Kidney tubule cell (primary cell): Measurements from ENCODE around the gene RNF10.
A peak's percentile ranks its signal among the peaks of the same experiment; 100 is the strongest.
"Not testable (repeated sequence)": the region's sequence is repeated elsewhere in the genome, so short reads cannot be mapped to it uniquely, and the experiment has no call there.

Experiments used
- DNase-seq: peaks from one replicate; pipeline ENCODE4 v3.0.0-alpha.2; 2018; ENCODE audit warnings: low spot score

The RNF10 gene

DNA sequence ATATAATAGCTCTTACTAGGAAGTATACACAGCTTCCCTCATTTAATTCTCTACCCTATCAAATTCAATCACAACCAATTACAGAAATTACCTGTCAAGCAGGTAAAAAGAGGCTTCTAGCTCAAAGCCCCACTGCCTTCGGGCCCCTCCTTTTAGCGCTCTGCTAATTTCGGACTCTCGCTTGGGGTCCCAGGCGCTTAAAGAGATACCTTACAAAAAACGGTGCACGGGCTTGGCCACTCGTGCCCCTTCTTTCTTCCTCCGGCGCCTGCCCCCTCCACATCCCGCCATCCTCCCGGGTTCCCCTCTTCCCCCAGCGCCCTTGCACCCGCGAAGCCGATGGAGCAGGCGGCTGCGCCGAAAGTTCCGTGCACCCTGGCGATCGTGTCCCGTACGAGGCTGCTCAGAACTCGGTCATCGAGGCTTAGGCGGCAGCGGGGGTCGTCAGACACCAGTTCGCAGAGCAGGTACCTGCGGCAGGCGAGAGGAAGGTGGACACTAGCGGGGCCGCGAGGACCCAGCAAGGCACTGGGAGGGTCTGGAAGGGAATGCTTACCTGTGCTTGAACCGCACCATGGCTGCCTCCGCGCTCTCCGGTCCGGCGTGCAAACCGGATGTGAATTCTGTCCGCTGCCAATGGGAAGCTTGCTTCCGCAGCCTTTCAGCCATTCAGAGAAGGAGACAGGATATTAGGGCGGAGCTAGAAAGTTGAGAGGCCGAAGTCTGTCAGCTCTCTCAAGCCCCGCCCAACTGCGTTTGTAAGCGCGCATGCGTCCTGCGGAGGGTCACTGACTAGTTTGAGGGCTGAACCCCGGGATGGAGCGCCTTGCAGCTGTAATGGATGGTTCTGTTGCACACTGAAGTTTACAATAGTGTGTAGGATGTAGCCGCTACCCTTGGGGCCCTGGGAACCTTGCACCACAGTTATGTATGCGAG is 46.9 kb downstream of the RNF10 start, which contains the start of gene POP5:
TSS of gene POP5 (minus strand) at position 616 of the 937 bp plus-strand sequence. CDS start at position 576, 40 bp downstream.
- peak; percentile 98 for DNase-seq

DNA sequence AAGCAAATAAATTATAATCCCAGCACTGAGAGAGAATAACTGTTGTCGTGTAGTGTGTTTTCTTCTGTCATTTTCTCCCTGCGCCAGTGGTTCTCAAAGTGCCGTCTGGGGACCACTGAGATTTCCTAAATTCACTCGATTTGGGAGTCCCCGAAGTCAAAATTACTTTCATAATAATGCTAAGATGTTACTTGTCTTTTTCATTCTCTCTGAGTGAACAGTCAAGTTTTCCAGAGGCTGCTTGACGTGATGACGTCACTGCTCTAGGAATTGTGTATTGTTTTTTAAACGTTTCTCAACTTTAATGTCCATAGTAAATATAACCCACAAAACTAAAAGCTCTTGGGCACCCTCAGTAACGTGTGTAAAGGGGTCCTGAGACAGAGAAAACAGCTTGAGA is 47.8 kb downstream of the RNF10 start:
- DNase-seq: no peak

DNA sequence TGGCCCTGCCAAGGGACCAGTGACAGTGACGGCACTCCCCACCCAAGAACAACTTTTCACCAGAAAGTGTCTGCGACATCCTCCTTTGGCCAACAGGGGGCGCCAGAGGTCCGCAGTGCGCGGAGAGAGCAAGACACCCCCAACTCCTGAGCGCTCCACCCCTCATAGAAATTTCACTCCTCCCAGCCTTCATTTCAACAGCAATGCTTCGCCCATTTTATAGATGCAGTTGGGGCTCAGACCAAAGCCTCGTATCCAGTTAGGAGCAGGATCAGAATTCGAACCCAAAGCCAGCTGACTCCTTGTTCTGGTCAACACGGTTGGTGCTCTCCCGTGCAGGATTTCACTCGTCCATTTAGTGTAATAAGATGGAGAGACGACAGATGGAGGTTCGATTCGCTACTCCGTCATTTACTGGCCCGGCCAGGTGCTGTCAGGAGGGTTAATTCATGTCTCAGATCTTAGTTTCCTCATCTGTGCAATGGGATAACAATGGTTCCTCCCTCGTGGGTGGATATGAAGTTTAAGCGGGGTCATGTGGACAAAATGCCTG is 49.4 kb downstream of the RNF10 start:
- DNase-seq: peak; percentile 74

DNA sequence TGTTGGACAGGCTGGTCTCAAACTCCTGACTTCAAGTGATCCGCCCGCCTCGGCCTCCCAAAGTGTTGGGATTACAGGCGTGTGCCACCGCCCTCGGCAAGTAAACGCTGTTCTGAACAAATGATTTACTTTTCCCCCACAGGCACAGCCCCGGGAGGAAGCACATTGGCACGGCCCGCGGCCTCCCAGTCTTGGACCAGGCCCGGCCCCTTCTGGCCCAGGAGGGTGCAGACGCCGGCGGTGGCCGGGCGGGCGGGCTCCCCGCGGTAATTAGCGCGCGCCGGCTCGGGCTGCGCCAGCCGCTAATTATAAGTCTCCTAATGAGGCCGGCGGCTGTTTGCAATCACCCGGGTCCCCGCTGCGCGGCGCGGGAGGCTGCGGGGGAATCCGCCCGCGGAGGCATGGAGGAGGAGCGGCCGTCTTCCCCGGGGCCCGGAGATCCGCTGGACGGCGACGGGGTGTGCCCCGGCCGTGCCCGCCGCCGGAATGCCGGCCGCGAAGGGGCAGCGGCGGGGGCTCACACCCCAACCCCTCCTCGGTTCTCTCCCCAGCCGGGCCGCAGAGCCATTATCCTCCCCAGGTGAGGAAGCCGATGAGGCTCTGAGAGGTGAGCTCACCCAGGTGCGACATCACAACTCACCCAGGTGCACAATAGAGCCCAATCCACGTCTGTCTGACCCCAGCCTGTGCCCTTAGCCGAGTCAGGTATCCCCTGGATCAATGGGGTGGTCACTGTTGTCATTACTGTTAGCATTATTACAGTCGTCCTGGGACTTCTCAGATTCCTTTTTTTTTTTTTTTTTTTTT is 50.4 kb downstream of the RNF10 start:
- DNase-seq: peak; percentile 63

DNA sequence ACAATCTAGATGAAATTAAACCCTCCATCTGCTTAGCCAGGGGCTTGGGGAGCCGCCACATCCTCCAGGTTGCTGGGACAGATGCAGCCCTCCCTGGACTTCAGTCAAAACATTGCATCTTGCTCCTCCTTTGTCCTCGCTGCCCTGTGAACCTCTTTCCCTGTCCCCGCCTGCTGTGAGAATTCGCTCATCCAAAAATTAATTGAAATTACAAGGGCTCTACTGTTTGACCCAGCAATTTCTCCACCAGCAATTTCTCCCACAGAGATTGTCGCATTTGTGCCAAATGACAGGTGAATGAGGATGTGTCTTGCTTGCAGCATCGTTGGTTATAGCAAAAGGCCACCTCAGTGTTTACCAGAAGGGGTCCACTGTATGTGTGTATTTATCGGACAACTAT is 52.0 kb downstream of the RNF10 start:
- DNase-seq: no peak

DNA sequence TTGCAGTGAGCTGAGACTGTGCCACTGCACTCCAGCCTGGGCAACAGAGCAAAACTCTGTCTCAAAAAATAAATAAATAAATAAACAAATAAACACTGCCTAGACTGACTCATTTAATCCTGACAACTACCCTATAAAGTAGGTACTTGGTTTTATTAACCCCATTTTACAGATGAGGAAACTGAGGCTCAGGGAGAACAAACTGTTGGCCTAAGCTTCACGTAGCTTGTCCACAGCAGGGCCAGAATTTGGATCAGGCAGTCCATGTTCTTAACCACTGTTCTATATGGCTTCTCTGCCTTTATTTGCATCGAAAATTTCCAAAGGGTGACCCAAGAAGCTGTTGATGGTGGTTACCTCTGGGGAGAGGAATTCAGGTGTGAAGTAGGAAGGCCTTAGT is 52.7 kb downstream of the RNF10 start:
- no peak for DNase-seq

DNA sequence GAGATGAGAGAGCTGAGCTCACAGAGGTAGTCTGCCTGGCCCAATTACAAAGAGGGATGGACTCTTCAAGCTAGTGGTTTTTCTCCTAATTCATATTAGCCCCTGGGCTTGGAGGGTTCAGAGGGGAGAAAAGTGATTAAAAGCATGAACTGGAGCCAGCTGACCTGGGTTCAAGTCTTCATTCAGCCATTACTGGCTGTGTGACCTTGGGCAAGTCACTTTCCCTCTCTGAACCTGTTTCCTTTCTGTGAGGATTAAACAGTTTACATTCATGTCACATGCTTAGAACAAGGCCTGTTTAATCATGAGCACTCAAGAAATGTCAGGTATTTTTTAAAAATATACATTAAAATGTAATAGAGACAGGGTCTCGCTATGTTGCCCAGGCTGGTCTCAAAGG is 54.2 kb downstream of the RNF10 start:
- DNase-seq: no peak

DNA sequence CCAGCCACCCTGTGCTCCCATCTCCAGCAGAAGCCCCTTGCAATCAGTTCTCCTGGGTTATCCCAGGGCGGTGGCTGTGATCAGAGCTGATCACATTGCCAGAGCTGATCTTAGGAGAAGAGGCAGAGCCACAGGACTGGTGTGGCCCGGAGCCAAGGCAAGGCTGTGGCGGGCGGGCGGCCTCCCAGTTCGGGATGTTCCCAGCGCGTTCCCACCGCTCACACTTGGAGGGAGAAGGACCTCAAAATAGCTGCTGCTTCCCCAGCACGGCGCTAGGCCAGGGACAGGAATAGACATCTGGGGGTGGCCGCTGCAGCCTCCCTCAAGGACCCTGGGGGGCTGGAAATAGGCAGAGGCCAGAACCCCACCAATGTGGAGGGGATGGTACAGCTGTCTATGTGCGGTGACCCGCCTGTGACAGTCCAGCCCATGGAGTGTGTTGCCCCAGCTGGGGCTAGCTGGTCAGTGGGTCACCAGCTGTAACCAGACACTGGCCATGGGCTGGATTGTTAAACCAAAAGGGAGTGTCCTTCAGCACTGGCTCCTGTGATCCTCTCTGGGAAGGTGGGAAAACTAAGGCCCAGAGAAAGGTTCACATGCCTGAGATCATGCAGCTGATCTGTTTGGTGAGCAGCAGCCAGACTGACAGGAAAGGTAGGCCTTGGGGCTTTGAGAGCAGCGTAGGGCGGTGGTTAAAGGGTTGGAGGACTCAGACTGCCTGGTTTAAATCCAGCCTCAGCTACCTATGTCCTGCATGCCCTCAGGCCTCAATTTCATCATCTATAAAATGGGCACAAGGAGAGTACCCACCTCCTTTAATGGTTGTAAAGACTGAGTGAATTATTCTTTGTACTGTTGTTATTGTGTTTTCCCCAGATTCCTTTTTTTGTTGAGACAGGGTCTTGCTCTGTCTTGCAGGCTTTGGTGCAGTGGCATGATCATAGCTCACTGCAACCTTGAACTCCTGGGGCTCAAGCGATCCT is 55.1 kb downstream of the RNF10 start:
- DNase-seq: no peak

DNA sequence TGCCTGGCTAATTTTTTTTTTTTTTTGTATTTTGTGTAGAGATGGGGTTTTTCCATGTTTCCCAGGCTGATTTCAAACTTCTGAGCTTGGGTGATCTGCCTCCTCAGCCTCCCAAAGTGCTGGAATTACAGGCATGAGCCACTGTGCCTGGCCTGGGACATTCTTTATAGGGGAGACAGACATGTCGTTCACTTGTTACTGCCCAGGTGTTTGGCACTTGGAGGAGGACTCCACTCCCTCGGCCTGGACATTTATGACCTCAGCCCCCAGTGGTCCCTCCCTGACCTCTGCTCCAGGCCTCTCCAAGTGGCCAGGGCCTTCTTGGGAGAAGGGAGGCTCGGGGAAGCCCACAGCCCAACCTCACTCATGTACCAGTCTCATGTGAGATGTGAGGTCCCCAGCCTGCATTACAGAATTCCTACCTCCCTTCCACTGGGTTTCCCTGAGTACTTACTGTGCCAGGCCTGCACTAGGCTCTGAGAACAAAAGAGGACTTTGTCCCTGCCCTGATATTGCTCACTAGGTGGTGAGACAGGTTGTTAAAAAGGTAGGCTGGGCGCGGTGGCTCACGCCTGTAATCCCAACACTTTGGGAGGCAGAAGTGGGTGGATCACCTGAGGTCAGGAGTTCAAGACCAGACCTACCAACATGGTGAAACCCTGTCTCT is 56.7 kb downstream of the RNF10 start:
- DNase-seq: no peak

DNA sequence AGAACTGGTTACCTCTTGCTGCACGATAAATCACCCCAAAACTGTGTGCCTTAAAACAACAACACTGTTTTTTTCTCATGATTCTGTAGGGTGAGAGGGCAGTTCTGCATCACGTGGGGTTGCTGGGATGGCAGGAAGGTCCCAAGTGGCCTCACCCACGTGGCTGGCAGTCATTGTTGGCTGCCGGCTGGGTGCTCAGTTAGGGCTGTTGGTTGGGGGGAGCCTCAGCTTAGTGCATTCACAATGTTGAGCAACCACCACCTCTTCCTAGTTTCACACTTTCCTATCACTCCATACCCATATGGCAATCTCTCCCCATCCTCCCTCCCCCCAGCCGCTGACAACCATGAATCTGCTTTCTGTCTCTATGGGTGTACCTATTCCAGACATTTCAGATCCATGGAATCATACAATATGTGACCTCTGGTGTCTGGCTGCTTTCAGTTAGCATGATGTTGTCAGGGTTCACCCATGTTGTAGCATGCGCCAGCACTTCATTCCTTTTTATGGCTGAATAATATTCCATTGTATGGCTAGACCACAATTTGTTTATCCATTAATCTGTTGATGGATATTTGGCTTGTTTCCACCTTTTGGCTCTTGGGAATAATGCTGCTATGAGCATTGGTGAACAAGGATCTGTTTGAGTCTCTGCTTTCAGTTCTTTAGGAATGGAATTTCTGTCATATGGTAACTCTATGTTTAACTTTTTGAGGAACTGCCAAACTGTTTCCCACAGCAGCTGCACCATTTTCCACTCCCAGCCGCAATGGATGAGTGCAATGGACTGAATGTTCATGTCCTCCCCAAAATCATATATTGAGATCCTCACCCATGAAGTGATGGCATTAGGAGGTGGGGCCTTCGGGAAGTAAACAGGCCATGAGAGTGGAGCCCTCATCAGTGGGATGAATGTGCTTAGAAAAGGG is 58.2 kb downstream of the RNF10 start:
- no peak for DNase-seq

DNA sequence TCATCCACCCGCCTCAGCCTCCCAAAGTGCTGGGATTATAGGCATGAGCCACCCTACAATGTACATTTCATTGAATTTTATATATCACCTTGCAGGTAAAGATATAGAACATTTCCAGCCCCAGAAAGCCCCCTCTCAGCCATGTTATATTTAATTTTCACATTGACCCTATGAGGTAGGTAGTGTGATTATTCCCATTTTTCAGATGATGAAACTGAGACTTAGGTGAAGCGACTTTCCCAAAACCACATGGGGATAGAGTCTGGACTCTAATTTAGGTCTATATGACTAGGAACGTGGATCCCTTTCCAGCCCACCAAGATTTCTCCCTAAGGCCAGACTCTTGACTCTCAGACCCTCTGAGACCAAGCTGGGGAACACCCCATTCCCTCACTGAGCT is 62.7 kb downstream of the RNF10 start:
- DNase-seq: no peak

DNA sequence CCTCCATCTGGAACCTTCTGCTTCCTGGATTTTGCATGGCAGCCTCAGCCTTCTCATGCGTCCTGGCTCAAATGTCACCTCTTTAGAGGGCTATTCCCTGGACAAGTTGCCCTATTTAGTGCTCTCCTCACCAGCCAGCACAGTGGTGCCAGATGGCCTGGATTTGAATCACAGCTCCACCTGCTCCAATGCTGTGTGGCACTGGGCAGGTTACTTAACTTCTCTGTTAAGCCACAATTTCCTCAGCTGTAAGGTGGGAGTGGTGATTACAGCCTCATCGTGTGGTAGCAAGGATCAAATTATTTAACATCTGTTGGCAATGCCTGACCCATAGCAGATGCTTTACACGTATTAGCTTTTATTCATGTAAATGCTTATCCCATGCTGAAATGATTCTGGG is 63.7 kb downstream of the RNF10 start:
- DNase-seq: no peak

DNA sequence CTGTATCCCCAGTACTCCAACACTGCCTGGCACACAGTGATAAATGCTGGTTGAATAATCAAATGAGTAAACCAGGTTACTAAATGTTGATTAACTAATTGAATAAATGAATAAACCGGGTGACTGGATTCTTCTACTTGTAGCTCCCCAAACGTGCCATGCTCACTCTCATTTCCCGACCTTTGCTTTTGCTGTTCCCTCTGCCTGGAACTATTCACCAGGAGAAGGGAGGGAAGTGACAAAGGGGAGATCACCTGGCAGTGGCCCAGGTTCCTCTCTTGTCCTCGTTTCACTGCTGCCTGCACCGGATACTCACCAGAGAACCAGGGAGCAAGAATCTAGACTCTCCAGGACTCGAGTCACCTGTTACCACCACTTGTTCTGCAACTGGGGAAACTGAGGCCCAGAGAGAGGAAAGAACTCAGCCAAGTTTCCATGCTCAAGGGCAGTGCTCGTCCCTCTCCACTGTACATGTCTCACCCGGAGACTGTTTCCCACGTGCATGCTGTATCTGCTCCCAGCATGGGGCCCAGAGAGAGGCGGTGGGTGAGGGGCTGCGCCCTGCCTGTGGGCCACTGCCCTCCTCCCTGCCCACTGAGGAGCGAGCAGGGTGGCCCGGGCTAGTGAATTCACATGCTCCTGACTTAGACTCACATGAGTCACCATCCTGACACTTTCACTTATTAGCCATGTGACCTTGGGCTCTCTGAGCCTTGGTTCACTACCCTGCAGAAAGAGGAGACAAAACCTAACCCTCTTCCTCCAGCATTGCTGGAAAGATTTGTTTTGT is 64.7 kb downstream of the RNF10 start:
- peak; percentile 91 for DNase-seq

DNA sequence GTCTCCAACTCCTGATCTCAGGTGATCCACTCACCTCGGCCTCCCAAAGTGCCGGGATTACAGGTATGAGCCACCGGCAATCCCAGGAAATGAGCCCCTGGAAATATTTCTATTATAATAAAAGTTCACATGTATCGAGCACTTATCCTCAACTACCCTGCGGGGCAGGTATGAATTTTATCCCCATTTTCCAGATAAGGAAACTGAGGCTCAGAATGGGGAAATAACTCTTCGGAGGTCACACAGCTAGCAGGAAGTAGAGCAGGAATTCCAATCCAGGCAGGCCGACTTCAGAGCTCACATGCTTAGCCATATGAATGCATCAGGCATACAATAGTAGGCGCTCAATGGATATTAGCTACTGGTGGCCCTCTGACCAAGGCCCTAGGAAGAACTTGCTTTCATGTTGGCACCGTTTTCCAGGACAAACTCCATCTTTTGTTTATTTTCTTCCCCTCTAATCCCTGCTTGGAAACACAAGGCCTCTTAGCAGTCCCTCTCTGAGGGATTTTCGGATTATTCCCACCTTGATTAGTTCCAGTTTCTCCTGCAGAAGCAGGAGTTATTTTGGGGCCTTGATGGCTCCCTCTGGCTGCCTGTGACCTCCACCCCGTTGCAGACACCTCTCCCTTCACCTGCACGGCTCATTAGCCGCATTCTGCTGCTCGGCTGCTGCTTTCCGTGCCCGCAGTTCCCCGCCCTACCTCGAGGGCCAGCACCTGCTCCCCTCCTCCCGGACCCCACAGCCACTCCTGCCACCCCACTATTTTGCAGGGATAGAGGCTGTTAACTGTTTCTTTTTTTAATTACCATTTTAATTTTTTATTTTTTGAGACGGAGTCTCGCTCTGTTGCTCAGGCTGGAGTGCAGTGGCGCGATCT is 65.8 kb downstream of the RNF10 start:
- peak; percentile 41 for DNase-seq

DNA sequence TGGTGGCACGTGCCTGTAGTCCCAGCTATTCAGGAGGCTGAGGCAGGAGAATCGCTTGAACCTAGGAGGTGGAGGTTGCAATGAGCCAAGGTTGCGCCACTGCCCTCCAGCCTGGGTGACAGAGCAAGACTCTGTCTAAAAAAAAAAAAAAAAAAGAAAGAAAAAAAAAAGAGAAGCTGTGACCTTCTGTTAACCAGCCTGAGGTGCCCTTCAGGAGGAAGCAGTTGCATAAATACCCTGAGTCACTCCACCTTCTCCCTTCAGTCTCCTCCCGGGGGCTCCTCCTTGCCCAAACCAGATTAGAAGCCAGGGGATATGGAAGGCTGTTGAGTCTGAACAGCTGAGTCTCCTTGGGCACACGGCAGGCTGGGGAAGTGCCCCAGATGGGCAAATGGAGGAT is 68.3 kb downstream of the RNF10 start:
- DNase-seq: peak; percentile 70

DNA sequence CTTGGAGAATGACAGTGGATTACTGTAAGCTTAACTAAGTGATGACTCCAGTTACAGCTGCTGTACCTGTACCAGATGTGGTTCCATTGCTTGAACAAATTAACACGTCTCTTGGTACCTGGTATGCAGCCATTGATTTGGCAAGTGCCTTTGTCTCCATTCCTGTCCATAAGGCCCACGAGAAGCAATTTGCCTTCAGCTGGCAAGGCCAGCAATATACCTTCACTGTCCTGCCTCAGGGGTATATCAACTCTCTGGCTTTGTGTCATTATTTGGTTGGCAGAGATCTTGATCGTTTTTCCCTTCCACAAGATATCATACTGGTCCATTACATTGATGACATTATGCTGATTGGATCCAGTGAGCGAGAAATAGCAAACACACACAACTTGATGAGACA is 76.4 kb downstream of the RNF10 start:
- DNase-seq: no peak

DNA sequence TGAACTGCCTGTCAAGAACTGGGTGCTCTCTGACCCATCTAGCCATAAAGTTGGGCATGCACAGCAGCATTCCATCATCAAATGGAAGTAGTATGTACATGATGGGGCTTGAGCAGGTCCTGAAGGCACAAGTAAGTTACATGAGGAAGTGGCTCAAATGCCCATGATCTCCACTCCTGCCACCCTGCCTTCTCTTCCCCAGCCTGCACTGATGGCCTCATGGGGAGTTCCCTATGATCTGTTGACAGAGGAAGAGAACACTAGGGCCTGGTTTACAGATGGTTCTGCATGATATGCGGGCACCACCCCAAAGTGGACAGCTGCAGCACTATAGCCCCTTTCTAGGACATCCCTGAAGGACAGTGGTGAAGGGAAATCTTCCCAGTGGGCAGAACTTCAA is 77.4 kb downstream of the RNF10 start:
- not testable (repeated sequence) for DNase-seq

DNA sequence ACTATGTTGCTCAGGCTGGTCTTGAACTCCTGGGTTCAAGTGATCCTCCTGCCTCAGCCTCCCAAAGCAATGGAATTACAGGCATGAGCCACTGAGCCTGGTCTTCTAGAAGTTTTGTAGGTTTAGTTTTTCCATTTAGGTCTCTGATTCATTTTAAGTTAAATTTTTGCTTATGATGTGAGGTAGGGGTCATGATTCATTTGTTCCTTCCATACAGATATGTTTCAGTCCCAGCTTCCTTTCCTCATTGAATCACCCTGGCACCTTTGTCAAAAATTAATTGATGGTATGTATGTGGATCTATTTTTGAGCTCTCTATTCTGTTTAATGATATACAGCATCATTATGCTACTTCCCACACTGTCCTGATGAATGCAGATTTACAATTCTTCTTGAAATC is 80.7 kb downstream of the RNF10 start:
- peak; percentile 80 for DNase-seq
